GM19372 (cell line): Measurements from ENCODE around the gene WIPF1.

ENCODE experiments used
- ATAC-seq: cut with Tn5 transposase; IDR thresholded peaks from one replicate; pipeline ENCODE4 v1.9.1; 2021; ENCODE audit warnings: mild to moderate bottlenecking, low read depth, moderate library complexity; ENCODE audit not compliant: unreplicated experiment

Gene WIPF1

GRCh38 chr2:174597345-174598047 is at the start of gene WIPF1:
WIPF1 (minus strand) TSS chr2:174597804; CDS start chr2:174585573, 12,231 bp downstream.
- ATAC-seq: peak; percentile 54

- no peak for ATAC-seq
Observed at GRCh38 chr2:174645296-174645695, 47.7 kb upstream of the WIPF1 start.

GRCh38 chr2:174644406-174644805 is 46.8 kb upstream of the WIPF1 start:
- ATAC-seq: no peak

GRCh38 chr2:174643356-174643755 is 45.8 kb upstream of the WIPF1 start:
- no peak for ATAC-seq

- no peak for ATAC-seq
Observed at GRCh38 chr2:174641168-174641567, 43.6 kb upstream of the WIPF1 start.

GRCh38 chr2:174636987-174637386 is 39.4 kb upstream of the WIPF1 start:
- ATAC-seq: no peak

- ATAC-seq: no peak
Observed at GRCh38 chr2:174635776-174636404, 38.3 kb upstream of the WIPF1 start.

GRCh38 chr2:174635015-174635593 is 37.5 kb upstream of the WIPF1 start:
- ATAC-seq: no peak

- peak; percentile 72 for ATAC-seq
Observed at GRCh38 chr2:174634130-174635014, 36.8 kb upstream of the WIPF1 start.

- no peak for ATAC-seq
Observed at GRCh38 chr2:174633623-174633930, 36.0 kb upstream of the WIPF1 start.

GRCh38 chr2:174632841-174633622 is 35.4 kb upstream of the WIPF1 start:
- no peak for ATAC-seq

- no peak for ATAC-seq
Observed at GRCh38 chr2:174631009-174631981, 33.7 kb upstream of the WIPF1 start.

GRCh38 chr2:174630107-174630506 is 32.5 kb upstream of the WIPF1 start:
- no peak for ATAC-seq

GRCh38 chr2:174629506-174629905 is 31.9 kb upstream of the WIPF1 start:
- no peak for ATAC-seq

- ATAC-seq: no peak
Observed at GRCh38 chr2:174628528-174629169, 31.0 kb upstream of the WIPF1 start.

GRCh38 chr2:174627216-174627615 is 29.6 kb upstream of the WIPF1 start:
- ATAC-seq: no peak

GRCh38 chr2:174624895-174625430 is 27.4 kb upstream of the WIPF1 start:
- no peak for ATAC-seq

- no peak for ATAC-seq
Observed at GRCh38 chr2:174623690-174624089, 26.1 kb upstream of the WIPF1 start.
